ENCODE measurements around the gene PCDHAC1. TPM values are rescaled to one million over a fixed set of nuclear protein-coding genes. Genes with fewer than 3 reads are reported as not detected.

PCDHAC1 gene
- total and polyA plus RNA-seq, 10 donors: 0.13 to 1.2 (median 0.37) TPM

DNA sequence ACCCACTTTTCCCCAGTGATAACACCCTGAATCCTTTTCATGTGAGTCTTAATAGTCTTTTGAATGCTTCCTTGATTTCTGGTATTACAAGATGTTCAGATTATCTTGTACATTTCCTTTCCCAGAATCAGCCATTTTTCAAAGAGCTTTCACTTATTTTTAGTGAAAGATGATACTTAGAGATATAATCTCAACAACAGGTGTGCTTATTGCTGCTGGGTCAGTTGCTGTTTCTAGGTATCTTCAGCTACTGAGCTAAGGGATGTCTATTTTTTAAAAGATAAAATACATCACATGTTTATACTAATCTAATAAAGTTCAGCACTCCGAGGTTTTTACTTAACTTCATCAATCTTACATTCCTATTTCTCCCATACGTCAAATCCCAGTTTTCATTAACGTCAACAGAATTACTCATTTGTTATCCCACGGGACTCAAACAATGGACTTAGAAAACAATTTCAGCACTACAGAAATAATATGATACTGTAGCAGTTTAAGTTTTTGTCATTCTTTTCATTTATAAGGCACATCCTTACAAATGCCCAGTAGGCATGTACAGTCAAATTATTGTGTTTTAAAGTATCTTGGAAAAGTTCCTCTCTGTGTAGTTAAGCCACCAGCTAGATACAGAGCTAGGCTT is 9.0 kb downstream of the PCDHAC1 start:
- Histone ChIP-seq H3K27me3 (replicated peaks in 1 of 7) (peaks cover 0 to 4% (median 0%) of the 10 kb centered on the region in 7 donors), H3K36me3 (no peaks in the 10 kb centered on the region), H3K9me3 (peaks cover 0 to 4% (median 0%) of the 10 kb centered on the region in 8 donors), H3K4me3 (no peak overlapping the region), H3K4me1 (no peaks in the 10 kb centered on the region), H3K27ac (no peak overlapping the region)
- WGBS, 5 donors: 78 to 87% (median 81%) methylated on average over 4 of the region's 4 CpGs
- no peak for DNase-seq
- intact Hi-C loops (cut with DNase I; ENCODE audit: low total_unique reads): no loop called here
- TF ChIP-seq POLR2A (IDR thresholded peaks at IDR 0.05) (no peak), POLR2AphosphoS5 (IDR thresholded peaks at IDR 0.05) (no peak)
- TF ChIP-seq, protein P1, sequence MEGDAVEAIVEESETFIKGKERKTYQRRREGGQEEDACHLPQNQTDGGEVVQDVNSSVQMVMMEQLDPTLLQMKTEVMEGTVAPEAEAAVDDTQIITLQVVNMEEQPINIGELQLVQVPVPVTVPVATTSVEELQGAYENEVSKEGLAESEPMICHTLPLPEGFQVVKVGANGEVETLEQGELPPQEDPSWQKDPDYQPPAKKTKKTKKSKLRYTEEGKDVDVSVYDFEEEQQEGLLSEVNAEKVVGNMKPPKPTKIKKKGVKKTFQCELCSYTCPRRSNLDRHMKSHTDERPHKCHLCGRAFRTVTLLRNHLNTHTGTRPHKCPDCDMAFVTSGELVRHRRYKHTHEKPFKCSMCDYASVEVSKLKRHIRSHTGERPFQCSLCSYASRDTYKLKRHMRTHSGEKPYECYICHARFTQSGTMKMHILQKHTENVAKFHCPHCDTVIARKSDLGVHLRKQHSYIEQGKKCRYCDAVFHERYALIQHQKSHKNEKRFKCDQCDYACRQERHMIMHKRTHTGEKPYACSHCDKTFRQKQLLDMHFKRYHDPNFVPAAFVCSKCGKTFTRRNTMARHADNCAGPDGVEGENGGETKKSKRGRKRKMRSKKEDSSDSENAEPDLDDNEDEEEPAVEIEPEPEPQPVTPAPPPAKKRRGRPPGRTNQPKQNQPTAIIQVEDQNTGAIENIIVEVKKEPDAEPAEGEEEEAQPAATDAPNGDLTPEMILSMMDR (IDR thresholded peaks at IDR 0.05 in 8 of 11, conservative IDR thresholded peaks at IDR 0.05 in 3 of 11): no peak

DNA sequence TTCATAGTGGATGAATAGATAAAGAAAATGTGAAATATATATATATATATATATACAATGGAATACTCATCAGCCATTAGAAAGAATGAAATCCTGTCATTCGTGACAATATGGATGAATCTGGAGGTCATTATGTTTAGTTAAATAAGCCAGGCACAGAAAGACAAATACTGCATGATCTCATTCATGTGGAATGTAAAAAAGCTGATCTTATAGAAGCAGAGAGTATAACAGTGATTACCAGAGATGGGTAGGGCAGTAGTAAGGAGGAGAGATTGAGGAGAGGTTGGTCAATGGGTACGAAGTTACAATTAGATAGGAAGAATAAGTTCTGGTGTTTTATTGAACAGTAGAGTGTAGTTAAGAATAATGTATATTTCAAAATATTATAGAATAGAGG is 20.5 kb downstream of the PCDHAC1 start:
- WGBS, 5 donors: 35 to 62% (median 55%) methylated on average over 2 of the region's 2 CpGs
- intact Hi-C loops (cut with DNase I; ENCODE audit: low total_unique reads): no loop called here

DNA sequence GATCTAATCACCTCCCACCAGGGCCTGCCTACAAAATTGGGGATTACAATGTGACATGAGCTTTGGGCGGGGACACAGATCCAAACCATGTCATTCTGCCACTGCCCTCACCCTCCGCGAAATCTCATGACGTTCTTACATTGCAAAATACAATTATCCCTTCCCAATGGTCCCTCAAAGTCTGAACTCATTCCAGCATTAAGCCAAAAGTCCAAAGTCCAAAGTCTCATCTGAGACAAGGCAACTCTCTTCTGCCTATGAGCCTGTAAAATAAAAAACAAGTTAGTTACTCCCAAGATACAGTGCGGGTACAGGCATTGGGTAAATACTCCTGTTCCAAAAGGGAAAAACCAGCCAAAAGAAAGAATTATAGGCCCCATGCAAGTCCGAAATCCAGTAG is 25.5 kb downstream of the PCDHAC1 start:
- H3K9me3 ChIP-seq: peaks cover 0 to 24% (median 0%) of the 10 kb centered on the region in 8 donors
- no peak overlapping the region for H3K4me3 ChIP-seq
- intact Hi-C loops (cut with DNase I; ENCODE audit: low total_unique reads): no loop called here
- TF ChIP-seq, protein P1 (IDR thresholded peaks at IDR 0.05 in 8 of 11, conservative IDR thresholded peaks at IDR 0.05 in 3 of 11): no peak
- TF ChIP-seq POLR2AphosphoS5 (IDR thresholded peaks at IDR 0.05): no peak
- TF ChIP-seq POLR2A (IDR thresholded peaks at IDR 0.05): no peak
- no peaks in the 10 kb centered on the region for H3K36me3 ChIP-seq
- H3K27me3 ChIP-seq (replicated peaks in 1 of 7): no peaks in the 10 kb centered on the region
- H3K4me1 ChIP-seq: no peaks in the 10 kb centered on the region
- DNase-seq: no peak
- WGBS, 5 donors: 74 to 88% (median 75%) methylated on average over 6 of the region's 6 CpGs
- H3K27ac ChIP-seq: no peak overlapping the region

More for the DNA sequence above, 20.5 kb downstream of the PCDHAC1 start:
- H3K36me3 ChIP-seq: no peaks in the 10 kb centered on the region
- H3K4me1 ChIP-seq: no peaks in the 10 kb centered on the region
- H3K27ac ChIP-seq: no peak overlapping the region
- DNase-seq: no peak
- H3K9me3 ChIP-seq: peaks cover 0 to 23% (median 17%) of the 10 kb centered on the region in 8 donors
- no peak overlapping the region for H3K4me3 ChIP-seq
- TF ChIP-seq, protein P1 (IDR thresholded peaks at IDR 0.05 in 8 of 11, conservative IDR thresholded peaks at IDR 0.05 in 3 of 11): no peak
- TF ChIP-seq POLR2A (IDR thresholded peaks at IDR 0.05) (no peak), POLR2AphosphoS5 (IDR thresholded peaks at IDR 0.05) (no peak)
- peaks cover 0 to 8% (median 0%) of the 10 kb centered on the region in 7 donors for H3K27me3 ChIP-seq (replicated peaks in 1 of 7)

DNA sequence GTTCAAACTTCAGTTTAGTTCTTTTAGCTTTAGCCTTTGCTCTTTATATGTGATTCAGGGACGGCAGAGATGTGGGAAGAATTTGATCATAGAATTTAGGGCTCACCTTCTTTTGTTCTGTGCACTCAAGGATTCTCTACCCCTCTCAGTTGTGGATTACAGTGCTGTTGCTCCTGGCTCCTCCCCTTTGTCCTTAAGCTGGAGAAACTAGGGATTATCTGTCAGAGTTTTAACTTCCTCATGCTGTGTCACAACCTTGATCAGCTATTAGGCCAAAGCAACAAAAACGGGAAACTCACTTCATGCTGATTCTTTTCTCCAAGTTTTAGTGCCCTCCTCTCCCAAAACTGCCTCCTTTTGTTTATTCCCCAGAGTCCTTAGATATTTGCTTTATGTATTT is 27.1 kb downstream of the PCDHAC1 start:
- H3K27me3 ChIP-seq (replicated peaks in 1 of 7): no peaks in the 10 kb centered on the region
- DNase-seq: no peak
- no peaks in the 10 kb centered on the region for H3K36me3 ChIP-seq
- TF ChIP-seq, protein P1 (IDR thresholded peaks at IDR 0.05 in 8 of 11, conservative IDR thresholded peaks at IDR 0.05 in 3 of 11): no peak
- no peak for TF ChIP-seq POLR2AphosphoS5 (IDR thresholded peaks at IDR 0.05)
- TF ChIP-seq POLR2A (IDR thresholded peaks at IDR 0.05): no peak
- H3K4me3 ChIP-seq: no peak overlapping the region
- H3K9me3 ChIP-seq: peaks cover 0 to 24% (median 0%) of the 10 kb centered on the region in 8 donors
- no peaks in the 10 kb centered on the region for H3K4me1 ChIP-seq
- intact Hi-C loops (cut with DNase I; ENCODE audit: low total_unique reads): no loop called here
- H3K27ac ChIP-seq: peak overlapping the region in 1 of 8 donors; percentile 22
- WGBS, 5 donors: 31 to 59% (median 46%) methylated on average over 2 of the region's 2 CpGs

All from spleen (tissue), 11 donors.